Measurements from ENCODE around the gene JUN. TPM values are rescaled to one million over a fixed set of nuclear protein-coding genes. Genes with fewer than 3 reads are reported as not detected.

The JUN gene
- total and polyA plus RNA-seq, 2 of the 4 experiments (the other 2 are of a cell fraction), result 46.6 to 89.1 TPM

- intact Hi-C loops (cut with micrococcal nuclease), result no loop called here
- ChIA-PET CTCF (no interaction called here), POLR2A (ENCODE audit: unreplicated experiment) (no interaction called here)
- H2AFZ ChIP-seq (replicated peaks; ENCODE audit: low read length, poor library complexity), result no peak overlapping the region
- no peaks in the 10 kb centered on the region for H3K9me3 ChIP-seq (ENCODE audit: control insufficient read depth, insufficient read depth, low read length)
- H2BK120ac ChIP-seq (ENCODE audit: low read depth, low read length), result no peak overlapping the region
- ATAC-seq (ENCODE audit: low read depth) (no peak), DNase-seq (peak; percentile 57)
- WGBS, 2 experiments (ENCODE audit: extremely low coverage in 2 of 2, insufficient read length in 1 of 2), result no CpG with 5 or more reads among the region's 6 CpGs
- no peak overlapping the region for H3K4ac ChIP-seq (ENCODE audit: low read depth, low read length)
- no peaks in the 10 kb centered on the region for H3K27me3 ChIP-seq (ENCODE audit: control insufficient read depth, insufficient read depth, low read length)
- no TSS peak for BruUV-seq (replicated peaks)
- TF ChIP-seq MAZ (IDR thresholded peaks at IDR 0.05; ENCODE audit: borderline replicate concordance, low read depth, low read length) (no peak), RFX5 (IDR thresholded peaks at IDR 0.05; ENCODE audit: low read depth, low read length) (no peak), ELK1 (IDR thresholded peaks at IDR 0.05; ENCODE audit: borderline replicate concordance, low read depth, low read length) (no peak), RAD21 (IDR thresholded peaks at IDR 0.05; ENCODE audit: low read length) (no peak), RCOR1 (IDR thresholded peaks at IDR 0.05; ENCODE audit: insufficient replicate concordance, low read length) (no peak), CTCF (conservative IDR thresholded peaks at IDR 0.05; ENCODE audit: low read depth, low read length) (no peak), MAFK (IDR thresholded peaks at IDR 0.05; ENCODE audit: low read depth, low read length) (no peak), NFE2L2 (IDR thresholded peaks at IDR 0.05; ENCODE audit: low read depth, low read length) (no peak), POLR2A (IDR thresholded peaks at IDR 0.05; ENCODE audit: low read depth, low read length) (no peak), SMC3 (IDR thresholded peaks at IDR 0.05; ENCODE audit: low read depth, low read length) (no peak)
- H3K9ac ChIP-seq (ENCODE audit: low read depth, low read length), result no peak overlapping the region
- peaks cover 3% of the 10 kb centered on the region; the same call in 1 of the 2 replicates for H3K9me1 ChIP-seq (ENCODE audit: insufficient read depth, low read length)
- no peaks in the 10 kb centered on the region for H3K79me1 ChIP-seq (ENCODE audit: low read depth in 1 of 2, low read length in 2 of 2)
- H2BK15ac ChIP-seq (ENCODE audit: low read depth, low read length), result 0 out of 3 replicates have a peak overlapping the region, but pooled peaks have one; percentile 14
- 0 out of 2 replicates have a peak overlapping the region, but pooled peaks have one; percentile 25 for H3K14ac ChIP-seq (replicated peaks; ENCODE audit: low read depth, low read length)
- H2BK5ac ChIP-seq (ENCODE audit: low read depth, low read length, poor library complexity, severe bottlenecking), result no peak overlapping the region
- no peak overlapping the region for H2AK9ac ChIP-seq (replicated peaks; ENCODE audit: low read depth, low read length, poor library complexity)
- H3K36me3 ChIP-seq (ENCODE audit: control insufficient read depth, insufficient read depth, low read length), result no peaks in the 10 kb centered on the region
- no peaks in the 10 kb centered on the region for H4K20me1 ChIP-seq (ENCODE audit: insufficient read depth, low read length)
- H3K4me1 ChIP-seq (ENCODE audit: control insufficient read depth, insufficient read depth, low read length), result peaks cover 2% of the 10 kb centered on the region
- H4K8ac ChIP-seq (ENCODE audit: low read depth in 2 of 2, low read length in 2 of 2), result no peak overlapping the region
- no peak overlapping the region for H3K27ac ChIP-seq (ENCODE audit: insufficient read depth, low read length)
- no peak overlapping the region for H3K4me3 ChIP-seq (ENCODE audit: insufficient read depth, low read depth, low read length)
- no peak overlapping the region for H2BK20ac ChIP-seq (ENCODE audit: low read depth, low read length)
- in situ Hi-C loops (cut with MboI; ENCODE audit: low sequenced_read_pairs), result loop anchor here (25.0 kb wide), 1 partner anchor 1205 kb away; the partner anchor contains the start of gene CYP2J2
- H3K4me2 ChIP-seq (ENCODE audit: low read depth, low read length), result no peak overlapping the region
- H4K91ac ChIP-seq (ENCODE audit: insufficient read depth, low read depth, low read length), result no peak overlapping the region
- no peak overlapping the region for H2AK5ac ChIP-seq (ENCODE audit: low read depth, low read length)
- H3K23ac ChIP-seq (ENCODE audit: low read depth, low read length), result no peak overlapping the region
- no peak overlapping the region for H4K5ac ChIP-seq (ENCODE audit: low read depth, low read length)
- H3K56ac ChIP-seq (ENCODE audit: extremely low read depth, insufficient read depth, low read length), result no peak overlapping the region
- dilution Hi-C loops (cut with HindIII; ENCODE audit: low sequenced_read_pairs, unreplicated experiment), result loop anchor here (25.0 kb wide), 1 partner anchor 1030 kb away; no protein-coding TSS in a partner anchor
- H3K18ac ChIP-seq (ENCODE audit: low read depth, low read length), result no peak overlapping the region
Observed at GRCh38 chr1:58732087-58732775, 51.6 kb downstream of the JUN start.

All from IMR-90 (cell line).